Activated CD4-positive, alpha-beta T cell treated with anti-CD3 and anti-CD28 coated beads for 24 hours (primary cell): ENCODE data around the gene CALN1.
A peak's percentile ranks its signal among the peaks of the same experiment; 100 is the strongest.

Experiments
- DNase-seq, 2 donors: peaks; one replicate each; pipeline ENCODE4 v3.0.0-alpha.2; 2020; ENCODE audit warnings: low read depth in 2 of 2

CALN1 gene

DNA sequence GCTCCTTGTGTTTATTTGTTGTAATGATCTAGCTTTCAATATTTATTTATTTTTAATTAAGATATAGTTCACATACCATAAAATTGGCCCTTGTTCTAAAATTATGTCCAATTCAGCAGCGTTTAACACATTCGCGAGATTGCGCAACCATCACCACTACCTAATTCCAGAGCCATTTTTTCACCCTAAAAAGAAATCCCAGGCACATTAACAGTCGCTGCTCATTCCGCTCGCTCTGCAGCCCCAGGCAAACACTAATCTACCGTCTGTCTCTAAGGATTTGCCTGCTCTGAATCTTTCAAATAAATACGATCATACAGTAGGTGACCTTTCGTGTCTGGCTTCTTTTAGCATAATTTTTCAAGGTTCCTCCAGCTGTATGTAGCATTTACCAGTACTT is 616.7 kb downstream of the CALN1 start:
- no peak for DNase-seq

DNA sequence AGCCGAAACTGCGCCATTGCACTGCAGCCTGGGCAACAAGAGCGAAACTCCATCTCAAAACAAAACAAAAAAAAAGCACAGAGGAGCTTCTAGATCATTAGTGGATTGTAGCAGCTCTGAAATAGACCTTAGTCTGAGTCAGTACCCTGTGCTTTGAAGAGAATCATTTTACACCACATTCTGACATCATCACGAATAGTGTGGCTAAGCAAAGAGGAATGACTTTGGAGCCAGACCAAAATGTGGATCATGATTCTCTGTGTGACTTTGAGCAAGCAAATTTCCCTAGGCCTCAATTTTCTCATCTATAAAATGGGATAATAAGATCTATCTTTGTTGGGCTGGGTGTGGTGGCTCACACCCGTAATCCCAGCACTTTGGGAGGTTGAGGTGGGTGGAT is 618.9 kb downstream of the CALN1 start:
- no peak for DNase-seq

GRCh38 chr7:71787513-71787912 is 624.6 kb downstream of the CALN1 start:
- no peak for DNase-seq

GRCh38 chr7:71785216-71785615 is 626.9 kb downstream of the CALN1 start:
- DNase-seq = no peak

GRCh38 chr7:71784781-71785180 is 627.4 kb downstream of the CALN1 start:
- DNase-seq = no peak

GRCh38 chr7:71784180-71784579 is 628.0 kb downstream of the CALN1 start:
- no peak for DNase-seq

GRCh38 chr7:71783779-71784178 is 628.4 kb downstream of the CALN1 start:
- DNase-seq = no peak

DNA sequence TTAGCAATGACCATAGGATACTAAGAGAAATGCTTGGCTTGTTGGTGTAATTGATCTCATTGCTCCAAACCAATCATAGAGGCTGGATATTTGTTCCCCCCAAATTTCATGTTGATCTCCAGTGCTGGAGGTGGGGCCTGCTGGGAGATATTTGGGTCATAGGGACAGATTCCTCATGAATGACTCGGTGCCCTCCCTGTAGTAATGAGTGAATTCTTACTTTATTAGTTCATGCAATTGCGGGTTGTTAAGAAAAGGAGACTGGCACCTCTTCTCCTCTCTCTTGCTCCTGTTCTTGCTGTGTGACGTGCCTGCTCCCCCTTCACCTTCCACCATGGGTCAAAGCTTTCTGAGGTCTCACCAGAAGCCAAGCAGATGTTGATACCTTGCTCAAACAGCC is 630.1 kb downstream of the CALN1 start:
- no peak for DNase-seq

- no peak for DNase-seq
Observed at GRCh38 chr7:71780282-71780681, 631.9 kb downstream of the CALN1 start.

DNA sequence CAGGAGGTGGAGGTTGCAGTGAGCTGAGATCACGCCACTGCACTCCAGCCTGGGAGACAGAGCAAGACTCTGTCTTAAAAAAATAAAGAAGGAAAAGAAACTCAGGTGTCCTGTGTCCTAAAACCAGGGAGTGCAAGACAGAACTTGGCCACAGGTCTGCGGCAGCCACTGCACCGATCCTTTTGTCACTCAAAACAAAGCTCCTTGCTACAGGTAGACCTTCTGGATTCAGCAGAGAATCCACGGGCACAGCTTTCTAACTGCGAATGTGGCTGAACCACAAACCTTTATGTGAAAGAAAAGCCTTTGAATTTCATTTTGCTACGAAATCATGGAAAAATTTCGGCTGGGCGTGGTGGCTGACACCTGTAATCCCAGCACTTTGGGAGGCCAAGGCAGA is 634.9 kb downstream of the CALN1 start:
- DNase-seq = no peak

- DNase-seq = no peak
Observed at GRCh38 chr7:71776726-71777125, 635.4 kb downstream of the CALN1 start.

DNA sequence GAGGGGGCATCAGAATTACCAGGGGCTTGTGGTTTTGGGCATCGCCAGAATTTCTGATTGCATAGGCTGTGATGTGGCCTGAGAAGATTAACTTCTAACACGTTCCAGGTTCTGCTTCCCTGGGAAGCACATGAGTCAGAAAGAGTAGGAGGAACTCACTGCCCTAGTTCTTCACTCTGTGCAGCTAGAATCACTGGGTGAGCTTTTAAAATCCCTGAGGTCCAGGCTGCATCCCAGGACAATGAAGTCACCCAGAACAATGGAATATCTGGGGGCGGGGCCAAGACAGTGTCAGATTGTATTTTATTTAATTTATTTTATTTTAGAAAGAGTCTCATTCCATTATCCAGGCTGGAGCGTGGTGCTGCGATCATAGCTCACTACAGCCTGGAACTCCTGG is 636.5 kb downstream of the CALN1 start:
- DNase-seq = no peak

DNA sequence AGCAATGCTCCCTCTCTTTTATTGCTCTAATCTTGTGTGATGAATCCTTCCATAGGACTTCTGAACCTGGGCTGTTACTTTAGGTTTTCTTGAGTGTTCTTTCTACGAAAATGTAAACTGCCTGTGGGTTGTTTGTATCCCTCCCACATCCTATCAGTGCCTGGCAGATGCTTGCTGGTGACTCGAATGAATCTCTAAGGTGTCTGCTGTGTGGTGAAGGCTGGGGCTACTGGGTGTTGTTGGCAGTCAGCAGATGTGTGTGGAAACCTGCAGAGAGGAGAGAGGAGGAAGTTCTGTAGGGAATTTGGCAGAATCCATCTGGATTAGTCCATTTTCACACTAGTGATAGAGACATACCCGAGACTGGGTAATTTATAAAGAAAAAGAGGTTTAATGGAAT is 639.4 kb downstream of the CALN1 start:
- no peak for DNase-seq

- no peak for DNase-seq
Observed at GRCh38 chr7:71770269-71770907, 641.8 kb downstream of the CALN1 start.

DNA sequence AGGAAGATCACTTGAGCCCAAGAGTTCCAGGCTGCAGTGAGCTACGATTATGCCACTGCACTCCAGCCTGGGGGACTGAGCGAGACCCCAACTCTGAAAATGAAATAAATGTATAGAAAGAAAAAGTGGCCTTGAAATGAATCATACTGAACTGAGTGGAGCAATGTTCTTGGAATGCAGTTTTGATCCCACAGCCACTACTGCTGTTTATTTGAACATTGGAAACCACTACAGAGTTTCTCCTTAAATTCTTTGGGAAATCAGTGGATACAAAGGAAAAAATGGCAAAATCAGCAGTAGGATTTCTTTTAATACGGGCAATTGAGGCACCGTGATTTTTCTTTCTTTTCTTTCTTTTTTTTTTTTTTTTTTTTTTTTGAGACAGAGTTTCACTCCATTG is 642.8 kb downstream of the CALN1 start:
- DNase-seq = no peak

- no peak for DNase-seq
Observed at GRCh38 chr7:71768450-71768849, 643.7 kb downstream of the CALN1 start.

DNA sequence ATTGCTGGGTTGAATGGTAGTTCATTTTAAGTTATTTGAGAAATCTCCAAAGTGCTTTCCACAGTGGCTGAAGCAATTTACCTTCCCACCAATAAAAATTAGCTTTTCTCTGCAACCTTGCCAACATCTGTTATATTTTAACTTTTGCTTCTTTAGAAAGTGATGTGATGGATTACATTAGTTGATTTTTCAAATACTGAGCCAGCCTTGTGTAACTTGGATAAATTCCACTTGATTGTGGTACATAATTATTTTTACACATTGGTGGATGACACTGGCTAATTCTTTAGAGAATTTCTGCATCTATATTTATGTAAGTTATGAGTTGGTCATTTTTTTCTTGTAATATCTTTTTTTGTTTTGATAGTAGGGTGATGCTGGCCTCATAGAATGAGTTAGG is 646.1 kb downstream of the CALN1 start:
- DNase-seq = no peak

DNA sequence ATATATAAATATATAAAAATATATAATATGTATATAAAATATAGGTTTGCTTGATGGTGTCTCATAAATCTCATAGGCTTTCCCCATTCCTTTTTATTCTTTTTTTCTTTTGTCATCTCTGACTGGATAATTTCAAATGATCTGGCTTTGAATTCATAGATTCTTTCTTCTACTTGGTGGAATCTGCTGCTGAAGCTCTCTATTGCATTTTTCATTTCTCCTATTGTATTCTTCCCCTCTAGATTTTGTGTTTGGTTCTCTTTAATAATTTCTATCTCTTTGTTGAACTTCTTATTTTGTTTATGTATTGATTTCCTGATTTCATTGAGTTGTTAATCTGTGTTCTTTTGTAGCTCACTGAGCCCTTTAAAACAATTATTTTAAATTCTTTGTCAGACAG is 650.8 kb downstream of the CALN1 start:
- no peak for DNase-seq

DNA sequence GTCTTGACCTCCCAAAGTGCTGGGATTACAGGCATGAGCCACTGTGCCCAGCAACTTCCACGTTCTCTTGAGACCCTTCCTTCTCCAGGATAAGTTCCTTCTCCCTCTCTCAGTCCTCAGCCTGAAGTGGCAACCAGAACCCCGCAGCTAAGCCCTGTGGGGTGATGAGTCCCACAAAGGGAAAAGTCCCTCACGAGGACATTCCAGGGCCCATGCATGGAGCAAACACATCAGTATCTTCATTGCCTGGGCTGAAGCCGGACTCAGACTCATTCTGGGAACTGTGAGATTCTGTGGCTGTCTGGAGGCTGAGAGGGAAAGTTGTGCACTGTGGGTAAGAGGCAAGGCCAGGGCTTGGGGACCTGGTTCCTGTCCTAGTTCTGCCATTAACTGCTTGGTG is 657.3 kb downstream of the CALN1 start:
- DNase-seq = no peak

DNA sequence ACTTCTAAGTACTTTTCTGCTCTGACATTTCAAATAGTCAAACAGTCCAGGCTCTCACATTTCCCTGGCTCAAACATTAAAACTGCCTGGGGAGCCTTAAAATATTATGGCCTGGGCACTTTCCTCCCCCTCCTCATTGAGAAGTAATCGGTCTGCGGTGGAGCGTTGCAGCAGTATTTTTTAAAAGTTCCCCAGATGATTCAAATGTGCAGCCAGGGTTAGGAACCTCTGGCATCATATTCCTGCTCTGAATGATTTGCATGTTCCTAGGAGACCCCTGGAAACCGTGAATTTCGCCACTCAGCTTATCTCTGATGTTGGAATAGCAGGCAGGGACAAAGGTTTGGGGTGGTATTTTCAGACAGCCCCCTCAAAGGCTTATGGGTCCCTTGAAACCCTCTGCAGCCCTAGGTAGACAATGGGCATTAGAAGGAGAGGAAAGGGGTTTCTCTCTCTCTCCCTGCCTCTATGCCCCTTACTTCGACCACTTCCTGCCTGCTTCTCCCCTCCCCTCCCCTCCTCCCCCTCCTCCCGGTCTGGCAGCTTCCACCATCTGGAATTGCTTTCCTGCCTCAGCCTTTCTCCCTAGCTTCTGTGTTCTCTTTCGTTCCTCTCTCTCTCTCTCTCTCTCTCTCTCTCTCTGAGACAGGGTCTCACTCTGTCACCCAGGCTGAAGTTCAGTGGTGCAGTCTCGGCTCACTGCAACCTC is 658.0 kb downstream of the CALN1 start:
- DNase-seq = no peak

DNA sequence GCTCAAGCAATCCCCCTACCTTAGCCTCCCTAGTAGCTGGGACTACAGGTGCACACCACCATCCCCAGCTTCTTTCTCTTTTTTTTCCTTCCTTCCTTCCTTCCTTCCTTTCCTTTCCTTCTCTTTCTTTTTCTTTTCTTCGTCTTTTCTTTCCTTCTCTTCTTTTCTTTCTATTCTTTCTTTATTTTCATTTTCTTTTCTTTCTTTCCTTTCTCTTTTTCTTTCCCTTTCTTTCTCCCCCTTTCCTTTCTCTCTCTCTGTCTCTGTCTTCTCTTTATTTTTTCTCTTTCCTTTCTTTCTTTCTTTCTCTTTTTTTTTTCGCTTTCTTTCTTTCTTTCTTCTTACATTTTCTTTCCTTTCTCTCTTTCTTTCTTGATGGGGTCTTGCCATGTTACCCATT is 658.9 kb downstream of the CALN1 start:
- no peak for DNase-seq

GRCh38 chr7:71752171-71752935 is 659.8 kb downstream of the CALN1 start:
- peak; percentile 22 to 36 for DNase-seq

GRCh38 chr7:71750290-71750689 is 661.8 kb downstream of the CALN1 start:
- no peak for DNase-seq
